ENCODE measurements around the gene CPED1.

DNA sequence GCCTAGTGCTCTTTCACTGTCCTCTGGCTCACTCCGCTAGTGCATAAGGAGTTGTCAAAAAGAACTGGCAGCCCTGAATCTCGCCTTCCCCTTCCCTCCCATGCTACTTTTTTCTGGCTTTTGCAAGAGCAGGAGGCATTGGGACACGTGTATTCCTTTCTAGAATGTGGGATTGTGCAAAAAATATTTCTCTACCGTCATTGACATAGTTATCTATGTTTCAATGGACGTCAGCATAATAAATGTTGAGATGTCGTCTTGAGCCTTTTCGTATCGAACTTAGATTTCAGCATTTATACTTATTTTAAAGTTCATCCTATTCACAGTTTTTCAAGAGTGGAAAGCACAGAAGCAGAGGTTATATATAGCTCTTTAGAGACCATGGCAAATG is 37.2 kb upstream of the CPED1 start:
- TF ChIP-seq POLR2AphosphoS5 (IDR thresholded peaks at IDR 0.05; ENCODE audit: low read depth, low read length) = no peak
- TF ChIP-seq, protein P1, sequence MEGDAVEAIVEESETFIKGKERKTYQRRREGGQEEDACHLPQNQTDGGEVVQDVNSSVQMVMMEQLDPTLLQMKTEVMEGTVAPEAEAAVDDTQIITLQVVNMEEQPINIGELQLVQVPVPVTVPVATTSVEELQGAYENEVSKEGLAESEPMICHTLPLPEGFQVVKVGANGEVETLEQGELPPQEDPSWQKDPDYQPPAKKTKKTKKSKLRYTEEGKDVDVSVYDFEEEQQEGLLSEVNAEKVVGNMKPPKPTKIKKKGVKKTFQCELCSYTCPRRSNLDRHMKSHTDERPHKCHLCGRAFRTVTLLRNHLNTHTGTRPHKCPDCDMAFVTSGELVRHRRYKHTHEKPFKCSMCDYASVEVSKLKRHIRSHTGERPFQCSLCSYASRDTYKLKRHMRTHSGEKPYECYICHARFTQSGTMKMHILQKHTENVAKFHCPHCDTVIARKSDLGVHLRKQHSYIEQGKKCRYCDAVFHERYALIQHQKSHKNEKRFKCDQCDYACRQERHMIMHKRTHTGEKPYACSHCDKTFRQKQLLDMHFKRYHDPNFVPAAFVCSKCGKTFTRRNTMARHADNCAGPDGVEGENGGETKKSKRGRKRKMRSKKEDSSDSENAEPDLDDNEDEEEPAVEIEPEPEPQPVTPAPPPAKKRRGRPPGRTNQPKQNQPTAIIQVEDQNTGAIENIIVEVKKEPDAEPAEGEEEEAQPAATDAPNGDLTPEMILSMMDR (IDR thresholded peaks at IDR 0.05) = no peak
